ENCODE data around the gene CDC42EP3. TPM values are rescaled to one million over a fixed set of nuclear protein-coding genes. Genes with fewer than 3 reads are reported as not detected.
A peak's percentile ranks its signal among the peaks of the same experiment; 100 is the strongest.

The CDC42EP3 gene
- total RNA-seq, 1 donor from 2014 or later = 22.4 TPM

DNA sequence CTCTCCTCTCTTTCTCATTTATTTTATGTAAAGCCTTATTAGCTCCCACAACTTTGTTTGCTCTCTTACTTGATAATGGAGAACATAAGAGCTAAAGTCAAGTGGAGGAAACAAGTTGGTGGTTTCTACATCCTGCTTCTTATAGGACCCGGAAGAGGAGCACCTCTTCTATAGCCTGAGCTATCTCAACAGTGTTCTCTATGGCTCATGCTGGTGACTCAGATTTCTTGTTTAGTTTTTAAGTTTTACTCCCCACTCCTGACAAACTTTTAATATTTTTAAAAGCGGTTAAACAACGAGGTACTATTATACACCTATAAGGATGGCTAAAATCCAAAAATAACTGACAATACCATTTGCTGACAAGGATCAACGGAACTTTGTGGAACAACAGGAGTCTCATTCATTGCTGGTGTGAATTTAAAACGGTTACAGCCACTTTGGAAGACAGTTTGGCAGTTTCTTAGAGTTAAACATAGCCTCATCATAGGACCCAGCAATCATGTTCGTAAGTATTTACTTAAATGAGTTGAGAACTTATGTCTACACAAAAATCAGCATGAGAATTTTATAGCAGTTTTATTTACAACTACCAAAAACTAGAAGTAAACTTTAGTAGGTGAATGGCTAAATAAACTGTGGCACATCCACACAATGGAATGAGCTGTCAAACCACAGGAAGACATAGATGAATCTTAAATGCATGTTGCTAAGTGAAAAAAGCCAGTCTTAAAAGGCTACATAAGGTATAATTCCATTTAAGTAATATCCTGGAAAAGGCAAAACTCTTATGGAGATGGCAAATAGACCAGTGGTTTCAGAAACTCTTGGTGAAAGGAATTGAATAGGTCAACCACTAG, 12.7 kb upstream of the CDC42EP3 start:
- FAIRE-seq = no peak
- DNase-seq (ENCODE audit: low spot score in 2 of 2) = no peak

GRCh38 chr2:37683241-37683640, 11.8 kb upstream of the CDC42EP3 start:
- no peak for FAIRE-seq
- DNase-seq (ENCODE audit: low spot score in 2 of 2) = no peak

GRCh38 chr2:37682473-37682872, 11.0 kb upstream of the CDC42EP3 start:
- FAIRE-seq = no peak
- no peak for DNase-seq (ENCODE audit: low spot score in 2 of 2)

GRCh38 chr2:37681587-37681986, 10.1 kb upstream of the CDC42EP3 start:
- FAIRE-seq (no peak), DNase-seq (ENCODE audit: low spot score in 2 of 2) (no peak)

DNA sequence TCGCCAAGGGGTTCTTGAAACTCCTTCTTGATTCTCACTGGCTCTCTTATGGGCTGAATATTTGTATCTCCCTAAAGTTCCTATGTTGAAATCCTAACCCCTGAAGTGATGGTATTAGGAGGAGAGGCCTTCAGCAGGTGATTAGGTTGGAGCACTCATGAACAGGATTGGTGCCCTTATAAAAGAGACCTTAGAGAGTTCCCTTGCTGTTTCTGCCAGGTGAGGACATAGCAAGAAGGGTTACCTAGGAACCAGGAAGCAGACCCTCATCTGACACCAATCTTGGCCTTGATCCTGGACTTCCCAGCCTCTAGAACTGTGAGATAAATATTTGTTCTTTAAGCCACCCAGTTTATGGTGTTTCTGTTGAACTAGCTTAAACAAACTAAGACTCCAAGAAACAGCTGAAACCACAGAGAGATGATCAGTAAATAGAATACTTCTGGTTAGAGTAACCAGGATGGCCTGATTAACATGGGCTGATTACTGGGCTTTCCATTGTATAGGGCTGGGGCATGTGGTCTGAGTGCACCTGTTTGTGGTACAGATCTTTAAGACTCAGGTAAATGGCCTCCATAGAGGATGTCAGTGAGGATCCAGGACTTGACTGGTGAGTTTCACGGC, 7.7 kb upstream of the CDC42EP3 start:
- no peak for FAIRE-seq
- no peak for DNase-seq (ENCODE audit: low spot score in 2 of 2)

DNA sequence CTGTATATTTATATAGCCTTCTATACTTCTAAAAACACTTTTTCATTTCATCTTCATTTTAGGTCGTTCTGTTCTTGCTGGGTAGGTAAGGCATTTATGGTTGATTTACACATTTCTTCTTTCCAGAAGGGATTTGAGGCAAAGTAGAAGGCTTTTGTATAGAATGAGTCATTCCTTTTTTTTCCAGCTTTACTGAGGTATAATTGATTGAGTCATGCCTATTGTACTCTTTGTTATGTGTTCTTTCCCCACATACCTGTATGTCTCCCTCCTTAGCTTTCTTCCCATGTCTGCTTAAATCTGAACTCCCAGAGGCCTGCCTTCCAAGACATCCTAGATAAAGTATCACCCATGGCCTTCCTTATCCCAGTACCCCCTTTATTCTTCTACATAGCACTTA, 4.8 kb upstream of the CDC42EP3 start:
- FAIRE-seq = no peak
- DNase-seq (ENCODE audit: low spot score in 2 of 2) = no peak

DNA sequence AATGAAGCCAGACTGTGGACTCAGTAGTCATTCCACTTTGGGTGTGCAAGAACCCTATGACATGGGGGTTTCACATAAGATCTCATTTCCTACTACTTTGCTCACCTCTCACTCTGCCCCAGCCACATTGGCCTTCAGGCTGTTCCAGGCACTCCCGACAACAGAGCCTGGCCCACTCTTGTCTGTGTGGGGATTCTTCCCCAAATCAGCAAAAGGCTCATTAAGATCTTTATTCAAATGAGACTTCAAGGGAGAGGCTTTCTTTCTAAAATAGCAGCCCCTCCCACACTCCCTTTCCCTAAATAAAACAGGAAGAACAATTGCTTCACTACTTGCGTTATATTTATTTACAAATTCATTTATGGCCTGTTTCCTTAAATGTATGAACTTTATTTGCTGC, 3.5 kb upstream of the CDC42EP3 start:
- FAIRE-seq (no peak), DNase-seq (ENCODE audit: low spot score in 2 of 2) (no peak)

GRCh38 chr2:37672870-37673184, 1.4 kb upstream of the CDC42EP3 start:
- DNase-seq (ENCODE audit: low spot score in 2 of 2) (no peak), FAIRE-seq (no peak)

DNA sequence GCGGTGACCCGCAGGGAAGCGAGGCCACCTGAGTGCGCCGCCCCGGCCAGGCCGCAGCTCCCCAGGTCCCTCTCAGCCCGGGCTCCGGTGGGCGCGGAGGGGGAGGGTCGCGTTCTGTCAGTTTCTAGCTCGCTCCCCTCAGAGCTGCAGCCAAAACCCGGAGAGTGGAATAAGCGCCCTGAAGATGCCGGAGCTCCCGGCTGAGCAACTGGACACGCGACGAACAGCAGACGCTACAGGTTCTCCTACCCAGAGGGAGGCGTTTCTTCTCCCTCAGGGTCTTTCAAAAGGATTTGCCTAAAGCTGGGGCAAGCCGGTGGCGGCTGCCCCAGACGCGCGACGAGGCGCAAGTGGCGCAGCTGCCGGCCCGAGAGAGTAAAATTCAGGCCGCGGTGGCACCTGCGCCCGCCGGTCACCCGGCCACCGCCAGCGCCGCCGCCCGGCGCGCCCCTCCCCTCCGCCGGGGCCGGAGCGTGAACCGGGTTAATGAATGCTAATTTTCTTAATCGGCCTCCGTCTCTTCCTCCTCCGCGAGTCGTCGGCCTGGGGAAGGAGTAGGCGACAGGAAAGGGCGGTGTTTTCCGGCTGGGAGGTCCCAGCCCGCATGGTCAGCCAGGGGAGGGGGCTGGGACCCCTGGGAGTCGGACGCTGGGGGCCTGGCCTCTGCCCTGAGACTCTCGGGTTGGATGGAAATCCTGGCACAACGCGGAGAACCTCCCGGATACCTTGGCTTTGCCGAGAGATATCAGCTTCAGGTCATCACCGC, 845 bp upstream of the CDC42EP3 start:
- DNase-seq (ENCODE audit: low spot score in 2 of 2) = peak; percentile 64 to 74
- FAIRE-seq = no peak

DNA sequence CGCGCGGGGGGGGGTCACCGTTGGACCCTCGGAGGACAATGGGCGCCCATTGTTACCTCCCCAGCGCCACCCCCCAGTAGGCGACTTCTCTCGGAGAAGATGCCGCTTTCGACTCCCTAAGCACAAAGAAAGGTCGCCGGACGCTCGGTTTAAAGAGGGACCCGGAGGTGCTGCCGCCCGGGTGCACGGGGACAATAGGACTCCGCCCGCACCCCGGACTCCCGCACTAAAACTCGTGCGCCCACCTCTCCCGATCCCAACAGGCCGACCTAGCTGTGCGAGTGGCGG, 318 bp upstream of the CDC42EP3 start:
- no peak for FAIRE-seq
- DNase-seq (ENCODE audit: low spot score in 2 of 2) = no peak

- DNase-seq (ENCODE audit: low spot score in 2 of 2) = no peak
- FAIRE-seq = no peak
Measured at GRCh38 chr2:37670378-37671008, 949 bp downstream of the CDC42EP3 start.

DNA sequence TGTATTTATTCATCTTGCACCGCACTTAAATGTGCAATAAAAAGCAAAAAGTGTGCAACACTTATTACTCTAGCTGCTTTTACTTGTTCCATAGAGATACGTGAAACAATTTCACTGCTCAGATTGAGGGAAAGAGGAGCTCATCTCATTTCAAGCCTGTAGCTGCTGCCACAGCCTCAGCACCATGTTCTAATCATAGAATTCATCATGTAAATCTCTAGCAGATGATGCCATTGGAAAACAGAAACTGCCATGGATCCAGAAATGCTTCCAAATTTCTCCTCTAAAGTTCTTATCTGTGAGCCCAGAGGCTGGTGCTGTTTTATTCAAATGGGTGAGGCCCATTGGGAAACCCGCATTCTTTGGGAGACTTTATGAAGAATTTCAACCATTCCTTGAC, 2.0 kb downstream of the CDC42EP3 start:
- FAIRE-seq = no peak
- DNase-seq (ENCODE audit: low spot score in 2 of 2) = no peak

- no peak for FAIRE-seq
Measured at GRCh38 chr2:37667704-37668103, 3.7 kb downstream of the CDC42EP3 start.

GRCh38 chr2:37666772-37667171, 4.7 kb downstream of the CDC42EP3 start:
- no peak for DNase-seq (ENCODE audit: low spot score in 2 of 2)
- FAIRE-seq = no peak

More at GRCh38 chr2:37667704-37668103, 3.7 kb downstream of the CDC42EP3 start:
- no peak for DNase-seq (ENCODE audit: low spot score in 2 of 2)

GRCh38 chr2:37665604-37666362, 5.7 kb downstream of the CDC42EP3 start:
- FAIRE-seq = no peak
- DNase-seq (ENCODE audit: low spot score in 2 of 2) = no peak

DNA sequence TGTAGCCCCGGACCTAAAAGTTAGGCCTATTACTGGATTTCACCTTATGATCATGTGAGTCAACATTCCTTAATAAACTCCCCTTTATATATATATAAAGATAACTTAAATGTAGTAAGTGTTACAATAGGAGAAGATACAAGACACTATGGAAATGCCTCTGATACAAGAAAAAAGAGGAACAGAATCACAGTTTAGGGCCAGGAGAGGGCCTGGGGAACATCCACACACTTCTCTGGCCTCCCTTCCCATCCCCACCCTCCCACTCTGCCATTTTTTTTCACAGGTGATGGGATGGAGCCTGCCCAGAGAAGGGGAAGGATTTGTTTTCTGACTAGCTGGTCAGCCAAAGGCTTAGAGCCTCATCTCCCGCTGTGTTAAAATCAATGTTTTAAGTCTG, 6.4 kb downstream of the CDC42EP3 start:
- DNase-seq (ENCODE audit: low spot score in 2 of 2) = no peak
- FAIRE-seq = no peak

GRCh38 chr2:37664231-37664643, 7.2 kb downstream of the CDC42EP3 start:
- DNase-seq (ENCODE audit: low spot score in 2 of 2) = no peak
- FAIRE-seq = no peak

GRCh38 chr2:37663390-37663789, 8.1 kb downstream of the CDC42EP3 start:
- FAIRE-seq (no peak), DNase-seq (ENCODE audit: low spot score in 2 of 2) (no peak)

- DNase-seq (ENCODE audit: low spot score in 2 of 2) = no peak
- FAIRE-seq = no peak
Measured at GRCh38 chr2:37659723-37660122, 11.7 kb downstream of the CDC42EP3 start.

DNA sequence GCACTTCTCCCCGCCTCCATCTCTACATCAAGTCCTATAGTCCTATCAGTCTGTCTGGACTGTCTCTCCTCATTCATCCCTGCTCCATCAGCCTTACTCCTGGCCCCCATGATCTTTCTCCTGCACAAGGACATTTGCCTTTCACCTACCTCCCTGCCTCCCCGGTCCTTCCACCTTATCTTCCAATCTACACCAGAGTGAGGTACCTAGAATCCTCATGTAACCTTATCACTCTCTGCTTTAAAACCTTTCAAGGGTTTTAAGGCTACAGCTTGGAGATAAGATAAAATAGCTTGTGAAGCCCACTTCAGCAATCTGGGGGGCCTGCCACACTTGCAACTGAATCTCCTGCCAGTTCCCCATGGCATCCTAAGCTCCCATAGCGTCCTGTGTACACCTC, 12.8 kb downstream of the CDC42EP3 start:
- FAIRE-seq = no peak

More for the DNA sequence above, 12.8 kb downstream of the CDC42EP3 start:
- DNase-seq (ENCODE audit: low spot score in 2 of 2) = no peak
